Measurements from ENCODE around the gene USHBP1.

GRCh38 chr19:17294051-17294891, 29.7 kb upstream of the USHBP1 start:
- TF ChIP-seq CTCF (IDR thresholded peaks at IDR 0.05) (no peak), EP300 (IDR thresholded peaks at IDR 0.05) (no peak), POLR2A (IDR thresholded peaks at IDR 0.05) (no peak)

Measured in upper lobe of left lung (tissue), 4 donors.